K562 (cell line): ENCODE results near the gene FES. TPM values are rescaled to one million over a fixed set of nuclear protein-coding genes. Genes with fewer than 3 reads are reported as not detected.
A peak's percentile ranks its signal among the peaks of the same experiment; 100 is the strongest.

Source experiments
- CAMTA2 ChIP-seq: fragments of 250-450 bp; sonication (Bioruptor Pico); conservative IDR thresholded peaks from 2 replicates; pipeline ENCODE4 v1.5.1; 2022
- CHCHD3 ChIP-seq: fragments of 250-450 bp; sonication (Bioruptor Pico); IDR thresholded peaks from 2 replicates; pipeline ENCODE4 v2.1.2; 2022; ENCODE audit warnings: mild to moderate bottlenecking
- EP300 ChIP-seq: IDR thresholded peaks from 2 replicates; pipeline ENCODE4 v1.6.1; 2012; ENCODE audit warnings: low read length, improper control_type of control experiment
- FIP1L1 ChIP-seq: fragments of 200-400 bp; formaldehyde crosslinking; IDR thresholded peaks from 2 replicates; pipeline ENCODE4 v1.6.1; 2018; ENCODE audit warnings: mild to moderate bottlenecking, low read depth, low read length; ENCODE audit not compliant: poor library complexity, severe bottlenecking
- FOXJ3 ChIP-seq: sonication (generic); formaldehyde crosslinking; IDR thresholded peaks from 2 replicates; pipeline ENCODE4 v1.4.0; 2020; ENCODE audit warnings: mild to moderate bottlenecking, missing genetic modification reagents
- KLF6 ChIP-seq: fragments of 250-450 bp; sonication (Bioruptor Pico); IDR thresholded peaks from 2 replicates; pipeline ENCODE4 v1.4.0; 2020; ENCODE audit warnings: mild to moderate bottlenecking, moderate library complexity, borderline replicate concordance
- MAFK ChIP-seq: IDR thresholded peaks from 2 replicates; pipeline ENCODE4 v1.6.1; 2011; ENCODE audit warnings: low read length, improper control_type of control experiment
- NCOA1 ChIP-seq: fragments of 450-650 bp; IDR thresholded peaks from 2 replicates; pipeline ENCODE4 v1.6.1; 2016; ENCODE audit warnings: low read depth
- NCOA4 ChIP-seq: fragments of 450-650 bp; IDR thresholded peaks from 2 replicates; pipeline ENCODE4 v1.6.1; 2018; ENCODE audit warnings: mild to moderate bottlenecking; ENCODE audit not compliant: partially characterized antibody
- NFYB ChIP-seq: IDR thresholded peaks from 2 replicates; pipeline ENCODE4 v1.6.1; 2011; ENCODE audit warnings: mild to moderate bottlenecking, moderate library complexity; ENCODE audit not compliant: insufficient read length; ENCODE audit errors: extremely low read depth
- POLR2G ChIP-seq: fragments of 200-400 bp; formaldehyde crosslinking; IDR thresholded peaks from 2 replicates; pipeline ENCODE4 v1.6.1; 2017; ENCODE audit warnings: low read depth, mild to moderate bottlenecking, antibody characterized with exemption, low read length, moderate library complexity
- RB1 ChIP-seq: fragments of 450-650 bp; IDR thresholded peaks from 2 replicates; pipeline ENCODE4 v1.6.1; 2017; ENCODE audit warnings: low read depth, mild to moderate bottlenecking
- SIN3A ChIP-seq, 2 experiments: fragments of 150-350 bp in 1 of 2; IDR thresholded peaks; 2 replicates each; pipeline ENCODE4 v1.6.1; 2011 to 2016; ENCODE audit warnings: borderline replicate concordance in 2 of 2, low read depth in 2 of 2, low read length in 2 of 2, mild to moderate bottlenecking in 2 of 2, moderate library complexity in 2 of 2; ENCODE audit not compliant: control insufficient read depth in 1 of 2
- SP2 ChIP-seq: IDR thresholded peaks from 2 replicates; pipeline ENCODE4 v1.6.1; 2011; ENCODE audit warnings: mild to moderate bottlenecking, low read depth, low read length, moderate library complexity; ENCODE audit not compliant: poor library complexity, severe bottlenecking; ENCODE audit errors: extremely low read depth
- ZC3H4 ChIP-seq: sonication (generic); formaldehyde crosslinking; IDR thresholded peaks from 2 replicates; pipeline ENCODE4 v1.9.0; 2021; ENCODE audit warnings: missing genetic modification reagents, borderline replicate concordance
- ZNF124 ChIP-seq: sonication (generic); formaldehyde crosslinking; IDR thresholded peaks from 2 replicates; pipeline ENCODE4 v1.8.1; 2022; ENCODE audit warnings: missing genetic modification reagents
- ZNF133 ChIP-seq: fragments of 250-450 bp; sonication (Bioruptor Pico); IDR thresholded peaks from 2 replicates; pipeline ENCODE4 v1.4.0; 2020; ENCODE audit warnings: mild to moderate bottlenecking
- ZNF239 ChIP-seq: fragments of 250-450 bp; sonication (Bioruptor Pico); IDR thresholded peaks from 2 replicates; pipeline ENCODE4 v1.4.0; 2020; ENCODE audit warnings: mild to moderate bottlenecking
- ZNF311 ChIP-seq: fragments of 250-450 bp; sonication (Bioruptor Pico); IDR thresholded peaks from 2 replicates; pipeline ENCODE4 v1.4.0; 2020; ENCODE audit warnings: mild to moderate bottlenecking, moderate library complexity
- polyA plus RNA-seq, 8 experiments: library from polyadenylated mRNA; depleted of rRNA in 4 of 8; stranded (reverse) in 5 of 8; unstranded in 3 of 8; fragments of >200 nt; fragmentation: Nextera tagmentation in 2 of 8; fragmentation: Illumina TruSeq in 1 of 8; extraction: Ambion mirVana in 2 of 8; extraction: Trizol in 1 of 8; gene quantifications; 2 replicates each; pipeline versions ENCODE4 v1.2.1 to v1.2.3, GENCODE V29; 2011 to 2014; ENCODE audit warnings: inconsistent platforms in 1 of 8, missing spikeins in 1 of 8
- total RNA-seq, 7 experiments: library from RNA; depleted of rRNA in 6 of 7; stranded (reverse); fragments of >200 nt in 6 of 7; fragmentation: Illumina TruSeq in 2 of 7; extraction: Trizol in 2 of 7; gene quantifications; 2 replicates each; pipeline versions ENCODE4 v1.2.1 to v1.2.3, GENCODE V29; 2011 to 2021; ENCODE audit warnings: low replicate concordance in 1 of 7
- TF ChIP-seq, protein P1 (sequence below): sonication (generic); formaldehyde crosslinking; IDR thresholded peaks from 2 replicates; pipeline ENCODE4 v1.8.1; 2023; ENCODE audit warnings: mild to moderate bottlenecking, missing genetic modification reagents
- TF ChIP-seq, protein P2 (sequence below): fragments of 450-650 bp; IDR thresholded peaks from one replicate; pipeline ENCODE4 v1.6.1; 2018; ENCODE audit warnings: mild to moderate bottlenecking, moderate library complexity; ENCODE audit not compliant: partially characterized antibody
- TF ChIP-seq, protein P3 (sequence below): sonication (generic); formaldehyde crosslinking; IDR thresholded peaks from 2 replicates; pipeline ENCODE4 v1.8.1; 2023; ENCODE audit warnings: mild to moderate bottlenecking, missing genetic modification reagents

Gene FES
- total and polyA plus RNA-seq, 9 of the 15 experiments (the other 6 are each of a cell fraction or from before 2014, with no cell fraction given): 0.38 to 2.6 (median 0.82) TPM

DNA sequence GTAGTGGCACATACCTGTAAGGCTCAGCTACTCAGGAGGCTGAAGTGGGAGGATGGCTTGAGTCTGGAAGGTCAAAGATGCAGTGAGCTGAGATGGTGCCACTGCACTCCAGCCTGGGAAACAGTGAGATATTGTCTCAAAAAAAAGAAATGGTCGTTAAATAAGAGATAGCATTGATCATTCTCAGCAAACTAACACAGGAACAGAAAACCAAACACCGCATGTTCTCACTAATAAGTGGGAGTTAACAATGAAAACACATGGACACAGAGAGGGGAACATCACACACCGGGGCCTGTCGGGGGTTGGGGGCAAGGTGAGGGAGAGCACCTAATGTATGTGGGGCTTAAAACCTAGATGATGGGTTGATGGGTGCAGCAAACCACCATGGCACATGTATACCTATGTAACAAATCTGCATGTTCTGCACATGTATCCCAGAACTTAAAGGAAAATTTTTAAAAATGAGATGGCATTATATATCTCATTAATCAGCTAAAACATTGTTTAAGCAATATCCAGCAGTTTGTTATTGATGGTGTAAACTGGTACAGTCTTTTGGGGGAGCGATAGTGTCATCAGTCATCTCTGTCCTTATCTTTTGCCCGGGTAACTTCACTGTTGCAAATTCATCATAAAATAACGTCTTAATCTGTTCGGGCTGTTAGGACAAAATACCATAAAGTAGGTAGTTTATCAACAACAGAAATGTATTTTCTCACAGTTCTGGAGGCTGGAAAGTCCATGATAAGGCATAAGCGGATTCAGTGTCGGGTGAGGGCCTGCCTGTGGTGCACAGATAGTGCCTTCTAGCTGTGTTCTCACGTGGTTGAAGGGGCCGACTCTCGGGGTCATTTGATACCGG lies 17.1 kb downstream of the FES start (continued):
- TF ChIP-seq MAFK: no peak
- peak; percentile 99 for TF ChIP-seq EP300
- TF ChIP-seq SIN3A (IDR thresholded peaks at IDR 0.05; ENCODE audit: borderline replicate concordance in 2 of 2, control insufficient read depth in 1 of 2, low read depth in 2 of 2, low read length in 2 of 2): no peak
- peak; percentile 70 for TF ChIP-seq ZNF239
- no peak for TF ChIP-seq ZC3H4 (CRISPR knock-in tag)
- TF ChIP-seq, protein P1, sequence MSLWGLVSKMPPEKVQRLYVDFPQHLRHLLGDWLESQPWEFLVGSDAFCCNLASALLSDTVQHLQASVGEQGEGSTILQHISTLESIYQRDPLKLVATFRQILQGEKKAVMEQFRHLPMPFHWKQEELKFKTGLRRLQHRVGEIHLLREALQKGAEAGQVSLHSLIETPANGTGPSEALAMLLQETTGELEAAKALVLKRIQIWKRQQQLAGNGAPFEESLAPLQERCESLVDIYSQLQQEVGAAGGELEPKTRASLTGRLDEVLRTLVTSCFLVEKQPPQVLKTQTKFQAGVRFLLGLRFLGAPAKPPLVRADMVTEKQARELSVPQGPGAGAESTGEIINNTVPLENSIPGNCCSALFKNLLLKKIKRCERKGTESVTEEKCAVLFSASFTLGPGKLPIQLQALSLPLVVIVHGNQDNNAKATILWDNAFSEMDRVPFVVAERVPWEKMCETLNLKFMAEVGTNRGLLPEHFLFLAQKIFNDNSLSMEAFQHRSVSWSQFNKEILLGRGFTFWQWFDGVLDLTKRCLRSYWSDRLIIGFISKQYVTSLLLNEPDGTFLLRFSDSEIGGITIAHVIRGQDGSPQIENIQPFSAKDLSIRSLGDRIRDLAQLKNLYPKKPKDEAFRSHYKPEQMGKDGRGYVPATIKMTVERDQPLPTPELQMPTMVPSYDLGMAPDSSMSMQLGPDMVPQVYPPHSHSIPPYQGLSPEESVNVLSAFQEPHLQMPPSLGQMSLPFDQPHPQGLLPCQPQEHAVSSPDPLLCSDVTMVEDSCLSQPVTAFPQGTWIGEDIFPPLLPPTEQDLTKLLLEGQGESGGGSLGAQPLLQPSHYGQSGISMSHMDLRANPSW (CRISPR knock-in tag): no peak
- TF ChIP-seq NFYB: no peak
- TF ChIP-seq KLF6 (CRISPR knock-in tag): peak; percentile 72; the same call in 1 of the 2 replicates
- TF ChIP-seq, protein P2, sequence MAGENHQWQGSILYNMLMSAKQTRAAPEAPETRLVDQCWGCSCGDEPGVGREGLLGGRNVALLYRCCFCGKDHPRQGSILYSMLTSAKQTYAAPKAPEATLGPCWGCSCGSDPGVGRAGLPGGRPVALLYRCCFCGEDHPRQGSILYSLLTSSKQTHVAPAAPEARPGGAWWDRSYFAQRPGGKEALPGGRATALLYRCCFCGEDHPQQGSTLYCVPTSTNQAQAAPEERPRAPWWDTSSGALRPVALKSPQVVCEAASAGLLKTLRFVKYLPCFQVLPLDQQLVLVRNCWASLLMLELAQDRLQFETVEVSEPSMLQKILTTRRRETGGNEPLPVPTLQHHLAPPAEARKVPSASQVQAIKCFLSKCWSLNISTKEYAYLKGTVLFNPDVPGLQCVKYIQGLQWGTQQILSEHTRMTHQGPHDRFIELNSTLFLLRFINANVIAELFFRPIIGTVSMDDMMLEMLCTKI: no peak
- TF ChIP-seq ZNF311 (CRISPR knock-in tag): peak; percentile 91
- TF ChIP-seq FIP1L1: no peak
- no peak for TF ChIP-seq ZNF124 (CRISPR knock-in tag)
- TF ChIP-seq, protein P3, sequence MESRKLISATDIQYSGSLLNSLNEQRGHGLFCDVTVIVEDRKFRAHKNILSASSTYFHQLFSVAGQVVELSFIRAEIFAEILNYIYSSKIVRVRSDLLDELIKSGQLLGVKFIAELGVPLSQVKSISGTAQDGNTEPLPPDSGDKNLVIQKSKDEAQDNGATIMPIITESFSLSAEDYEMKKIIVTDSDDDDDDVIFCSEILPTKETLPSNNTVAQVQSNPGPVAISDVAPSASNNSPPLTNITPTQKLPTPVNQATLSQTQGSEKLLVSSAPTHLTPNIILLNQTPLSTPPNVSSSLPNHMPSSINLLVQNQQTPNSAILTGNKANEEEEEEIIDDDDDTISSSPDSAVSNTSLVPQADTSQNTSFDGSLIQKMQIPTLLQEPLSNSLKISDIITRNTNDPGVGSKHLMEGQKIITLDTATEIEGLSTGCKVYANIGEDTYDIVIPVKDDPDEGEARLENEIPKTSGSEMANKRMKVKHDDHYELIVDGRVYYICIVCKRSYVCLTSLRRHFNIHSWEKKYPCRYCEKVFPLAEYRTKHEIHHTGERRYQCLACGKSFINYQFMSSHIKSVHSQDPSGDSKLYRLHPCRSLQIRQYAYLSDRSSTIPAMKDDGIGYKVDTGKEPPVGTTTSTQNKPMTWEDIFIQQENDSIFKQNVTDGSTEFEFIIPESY (CRISPR knock-in tag): peak; percentile 40; the same call in 1 of the 2 replicates
- no peak for TF ChIP-seq CAMTA2 (CRISPR knock-in tag)
- peak; percentile 90 for TF ChIP-seq NCOA4
- no peak for TF ChIP-seq POLR2G
- TF ChIP-seq NCOA1: peak; percentile 96
- TF ChIP-seq RB1: peak; percentile 20; the same call in 1 of the 2 replicates
- TF ChIP-seq ZNF133 (CRISPR knock-in tag): no peak
- TF ChIP-seq CHCHD3 (CRISPR knock-in tag): no peak
- no peak for TF ChIP-seq SP2
- no peak for TF ChIP-seq FOXJ3 (CRISPR knock-in tag)
